ENCODE data around the gene TMEM198.

DNA sequence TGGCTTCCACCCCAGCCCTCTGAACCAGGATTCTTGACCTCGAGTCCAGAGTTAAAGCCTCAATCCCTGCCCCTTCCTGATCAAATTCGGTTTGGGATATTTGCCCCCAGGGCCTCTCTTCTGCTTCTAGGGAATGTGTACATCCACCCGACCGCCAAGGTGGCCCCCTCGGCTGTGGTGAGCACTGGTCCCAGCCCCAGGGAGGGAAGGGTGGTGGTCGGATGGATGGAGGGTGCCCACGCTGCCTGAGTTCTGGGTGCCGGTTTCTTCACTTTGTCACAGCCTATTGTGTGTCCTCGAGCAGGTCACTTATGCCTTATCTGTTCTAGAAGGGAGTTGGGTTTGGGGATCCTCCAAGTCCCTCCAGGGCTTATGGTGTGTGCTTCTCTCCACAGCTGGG lies 38.2 kb upstream of the TMEM198 start:
- no peak for TF ChIP-seq POLR2A (IDR thresholded peaks at IDR 0.05)
- TF ChIP-seq, protein P1, sequence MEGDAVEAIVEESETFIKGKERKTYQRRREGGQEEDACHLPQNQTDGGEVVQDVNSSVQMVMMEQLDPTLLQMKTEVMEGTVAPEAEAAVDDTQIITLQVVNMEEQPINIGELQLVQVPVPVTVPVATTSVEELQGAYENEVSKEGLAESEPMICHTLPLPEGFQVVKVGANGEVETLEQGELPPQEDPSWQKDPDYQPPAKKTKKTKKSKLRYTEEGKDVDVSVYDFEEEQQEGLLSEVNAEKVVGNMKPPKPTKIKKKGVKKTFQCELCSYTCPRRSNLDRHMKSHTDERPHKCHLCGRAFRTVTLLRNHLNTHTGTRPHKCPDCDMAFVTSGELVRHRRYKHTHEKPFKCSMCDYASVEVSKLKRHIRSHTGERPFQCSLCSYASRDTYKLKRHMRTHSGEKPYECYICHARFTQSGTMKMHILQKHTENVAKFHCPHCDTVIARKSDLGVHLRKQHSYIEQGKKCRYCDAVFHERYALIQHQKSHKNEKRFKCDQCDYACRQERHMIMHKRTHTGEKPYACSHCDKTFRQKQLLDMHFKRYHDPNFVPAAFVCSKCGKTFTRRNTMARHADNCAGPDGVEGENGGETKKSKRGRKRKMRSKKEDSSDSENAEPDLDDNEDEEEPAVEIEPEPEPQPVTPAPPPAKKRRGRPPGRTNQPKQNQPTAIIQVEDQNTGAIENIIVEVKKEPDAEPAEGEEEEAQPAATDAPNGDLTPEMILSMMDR (IDR thresholded peaks at IDR 0.05) = no peak
